Activated T-helper 2 cell treated with anti-CD3 and anti-CD28 coated beads, Interferon-gamma antibody, Interleukin-2, Interleukin-4, amounts not matched to agents 10 μg/mL and 5 μg/mL and 100 μg/mL, durations not matched to agents 14 hours and 24 hours and 36 hours (primary cell): ENCODE data around the gene DMRTA1. TPM values are rescaled to one million over a fixed set of nuclear protein-coding genes. Genes with fewer than 3 reads are reported as not detected.
"Not testable (repeated sequence)": the region's sequence is repeated elsewhere in the genome, so short reads cannot be mapped to it uniquely, and the experiment has no call there.

Source experiments
- DNase-seq: peaks from one replicate; pipeline ENCODE4 v3.0.0; 2021; ENCODE audit warnings: low spot score
- H3K27ac Mint-ChIP-seq: one replicate; pipeline ENCODE4 v1.8.0; 2021; ENCODE audit warnings: mixed read lengths
- H3K27me3 Mint-ChIP-seq: one replicate; pipeline ENCODE4 v1.8.0; 2021; ENCODE audit warnings: low read depth, mixed read lengths
- H3K36me3 Mint-ChIP-seq: one replicate; pipeline ENCODE4 v1.8.0; 2021; ENCODE audit warnings: low read depth, mixed read lengths
- H3K4me1 Mint-ChIP-seq: one replicate; pipeline ENCODE4 v1.8.0; 2021; ENCODE audit warnings: low read depth, mixed read lengths
- H3K4me3 Mint-ChIP-seq: one replicate; pipeline ENCODE4 v1.8.0; 2021; ENCODE audit warnings: low read depth, mild to moderate bottlenecking, moderate library complexity, mixed read lengths
- H3K9me3 Mint-ChIP-seq: one replicate; pipeline ENCODE4 v1.8.0; 2021; ENCODE audit warnings: mixed read lengths
- intact Hi-C: fragments of 100-400 bp; cut with micrococcal nuclease; formaldehyde crosslinking; loops from one replicate; pipeline ENCODE4 v1.15.1; 2023
- total RNA-seq: library from RNA; stranded (reverse); gene quantifications from 2 replicates; pipeline ENCODE4 v1.2.3, GENCODE V29; 2022

DMRTA1 gene
- not detected in 2 replicates for total RNA-seq

GRCh38 chr9:22446589-22446949 lies at the start of gene DMRTA1:
Gene DMRTA1, plus strand, starts transcription at chr9:22446824. Its CDS starts 242 bp downstream, at chr9:22447066.
- H3K9me3 Mint-ChIP-seq = no peaks in the 10 kb centered on the region
- H3K27ac Mint-ChIP-seq = no peak within 1 kb of the TSS
- DNase-seq = no peak
- H3K27me3 Mint-ChIP-seq = peaks cover 43% of the 10 kb centered on the region
- intact Hi-C loops = loop anchor here (5.0 kb wide), 1 partner anchor 479 kb away; no protein-coding TSS in a partner anchor
- peaks cover 8% of the 10 kb centered on the region for H3K4me1 Mint-ChIP-seq
- no peaks in the 10 kb centered on the region for H3K36me3 Mint-ChIP-seq
- H3K4me3 Mint-ChIP-seq = no peak within 1 kb of the TSS

DNA sequence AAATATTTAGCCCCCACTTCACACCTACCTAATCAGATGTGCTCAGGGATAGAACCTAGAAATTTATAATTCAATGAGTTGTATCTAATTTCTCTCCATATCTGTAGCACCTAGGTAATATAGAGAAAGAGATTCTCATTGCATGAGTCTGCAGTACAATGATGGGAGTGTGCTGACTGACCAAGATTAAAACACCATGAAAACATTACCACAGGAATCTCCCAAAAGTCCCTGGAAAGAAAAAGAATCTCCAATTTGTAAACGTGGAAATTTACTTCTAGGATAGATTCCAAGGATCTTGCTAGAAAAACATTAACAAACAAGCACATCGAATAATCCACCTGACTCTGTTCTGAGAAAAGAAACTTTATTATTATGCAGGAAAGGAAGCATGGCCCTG lies 45.0 kb upstream of the DMRTA1 start:
- H3K9me3 Mint-ChIP-seq = no peaks in the 10 kb centered on the region
- no peaks in the 10 kb centered on the region for H3K27me3 Mint-ChIP-seq
- H3K4me1 Mint-ChIP-seq = no peaks in the 10 kb centered on the region
- intact Hi-C loops = no loop called here
- no peaks in the 10 kb centered on the region for H3K36me3 Mint-ChIP-seq
- no peak overlapping the region for H3K4me3 Mint-ChIP-seq
- no peak overlapping the region for H3K27ac Mint-ChIP-seq
- DNase-seq = no peak

DNA sequence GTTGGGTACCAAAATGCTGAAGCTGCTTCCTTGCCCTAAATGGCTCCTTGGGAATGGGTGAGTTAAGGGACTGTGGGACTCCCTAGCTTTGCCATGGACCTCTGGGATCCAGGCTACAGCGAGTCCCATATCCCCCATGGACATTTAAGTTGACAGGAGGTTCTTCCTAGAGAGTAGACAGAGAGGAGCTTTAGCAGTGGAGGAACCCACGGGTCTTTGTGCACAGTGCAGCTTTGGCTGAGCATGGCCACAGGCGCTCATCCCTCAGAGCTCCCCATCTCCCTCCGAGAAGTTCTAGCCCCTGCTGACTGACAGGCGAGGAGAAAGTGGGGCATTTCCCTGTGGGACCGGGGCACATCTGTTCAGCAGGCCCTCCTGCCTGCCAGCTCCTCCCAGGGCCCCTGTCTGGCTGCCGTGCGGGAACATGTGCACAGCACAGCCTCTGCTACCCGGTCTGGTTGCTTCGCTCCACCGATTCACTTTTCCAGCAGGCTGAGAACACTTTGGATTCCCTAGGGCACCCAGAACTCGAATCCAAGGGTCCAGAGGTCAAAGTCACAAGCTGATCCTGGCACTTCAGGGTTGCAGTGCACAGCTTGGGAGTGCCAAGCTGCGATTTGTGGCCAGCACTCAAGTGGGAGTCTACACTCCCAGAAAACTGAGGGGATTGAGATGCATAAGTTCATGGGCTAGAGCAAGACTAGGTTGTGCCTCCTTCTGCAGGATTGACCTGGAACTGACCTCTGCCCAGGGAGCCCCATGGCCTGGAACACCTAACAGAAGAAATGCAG lies 40.6 kb upstream of the DMRTA1 start:
- DNase-seq = no peak
- Mint-ChIP-seq H3K36me3 (no peaks in the 10 kb centered on the region), H3K4me3 (no peak overlapping the region), H3K9me3 (no peaks in the 10 kb centered on the region), H3K27me3 (no peaks in the 10 kb centered on the region), H3K27ac (no peak overlapping the region), H3K4me1 (no peaks in the 10 kb centered on the region)
- intact Hi-C loops = no loop called here

DNA sequence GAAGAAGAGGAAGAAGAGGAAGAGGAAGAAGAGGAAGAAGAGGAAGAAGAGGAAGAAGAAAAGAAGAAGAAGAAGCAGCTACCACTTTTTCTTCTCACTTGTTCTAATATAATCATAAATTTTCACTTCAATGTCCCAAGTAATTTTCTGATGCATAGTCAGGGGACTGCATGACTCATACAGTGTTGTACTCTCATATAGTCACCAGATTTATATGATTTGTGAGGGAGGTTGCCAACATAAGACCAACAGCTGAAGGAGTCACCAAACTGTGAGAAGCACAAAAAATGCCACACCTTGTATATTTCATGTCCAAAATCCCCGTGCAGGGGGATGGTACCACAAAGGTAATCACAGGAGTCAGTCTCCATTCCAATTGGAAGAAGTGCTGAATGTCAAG lies 32.7 kb upstream of the DMRTA1 start:
- DNase-seq = no peak
- intact Hi-C loops = no loop called here
- Mint-ChIP-seq H3K4me3 (no peak overlapping the region), H3K27me3 (no peaks in the 10 kb centered on the region), H3K27ac (no peak overlapping the region), H3K9me3 (no peaks in the 10 kb centered on the region), H3K36me3 (no peaks in the 10 kb centered on the region), H3K4me1 (no peaks in the 10 kb centered on the region)

DNA sequence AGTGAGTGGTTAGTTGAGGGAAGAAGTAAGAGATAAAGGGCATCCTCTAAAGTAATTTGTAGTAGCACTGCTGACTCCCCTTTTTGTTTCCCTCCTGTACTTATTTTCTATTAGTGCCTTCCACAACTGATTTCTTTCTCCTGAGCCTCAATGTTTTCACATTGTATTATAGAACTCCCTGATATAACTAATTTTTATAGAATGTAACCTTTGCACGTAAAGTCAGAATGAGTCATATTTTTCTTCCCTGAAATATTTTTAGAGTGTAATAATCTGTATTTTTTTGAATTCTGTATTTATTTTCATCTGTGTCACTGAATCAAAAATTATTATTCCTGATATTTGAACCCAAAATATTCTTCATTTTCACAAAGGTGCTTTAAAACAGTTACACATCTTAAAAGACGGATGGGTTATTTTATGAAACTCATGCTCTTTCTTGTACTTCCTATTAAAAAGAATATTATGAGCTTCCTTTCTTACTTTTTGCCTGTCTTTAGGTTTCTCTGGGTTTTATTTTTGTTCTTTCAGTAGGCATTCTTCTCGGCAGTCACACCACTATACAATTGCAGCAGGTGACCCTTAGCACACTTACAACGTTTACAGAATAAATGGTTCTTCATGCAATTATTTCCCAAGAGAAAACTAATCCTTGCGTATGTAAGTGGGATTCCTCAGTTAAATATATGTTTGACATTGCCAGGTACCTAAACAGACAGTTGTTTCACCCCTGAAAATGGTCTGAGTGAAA lies 30.5 kb upstream of the DMRTA1 start:
- Mint-ChIP-seq H3K36me3 (no peaks in the 10 kb centered on the region), H3K27me3 (no peaks in the 10 kb centered on the region), H3K4me1 (no peaks in the 10 kb centered on the region), H3K4me3 (no peak overlapping the region), H3K9me3 (no peaks in the 10 kb centered on the region), H3K27ac (no peak overlapping the region)
- intact Hi-C loops = no loop called here
- no peak for DNase-seq

- Mint-ChIP-seq H3K9me3 (no peaks in the 10 kb centered on the region), H3K36me3 (no peaks in the 10 kb centered on the region), H3K27ac (no peak overlapping the region), H3K4me3 (no peak overlapping the region), H3K27me3 (no peaks in the 10 kb centered on the region), H3K4me1 (no peaks in the 10 kb centered on the region)
- intact Hi-C loops = no loop called here
- no peak for DNase-seq
Observed at GRCh38 chr9:22416692-22417060, 29.9 kb upstream of the DMRTA1 start.

DNA sequence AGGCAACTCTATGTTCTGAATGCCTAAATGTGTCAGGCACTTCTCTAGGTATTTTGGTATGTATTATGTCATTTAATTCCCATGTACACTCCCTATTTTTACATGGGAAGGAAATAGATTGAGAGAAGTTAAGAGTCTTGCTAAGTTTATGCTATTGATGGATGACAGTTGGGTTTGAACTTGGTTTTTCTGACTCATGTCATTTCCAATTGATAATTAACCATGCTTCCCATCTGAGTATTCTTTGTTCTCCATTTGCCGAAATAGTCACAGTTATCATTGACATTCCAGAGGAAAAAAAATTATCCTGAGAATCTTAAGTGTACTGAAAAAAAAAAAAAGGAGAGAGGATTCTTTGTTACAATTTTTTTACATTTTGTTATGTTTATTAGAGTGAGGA lies 23.1 kb upstream of the DMRTA1 start:
- intact Hi-C loops = no loop called here

DNA sequence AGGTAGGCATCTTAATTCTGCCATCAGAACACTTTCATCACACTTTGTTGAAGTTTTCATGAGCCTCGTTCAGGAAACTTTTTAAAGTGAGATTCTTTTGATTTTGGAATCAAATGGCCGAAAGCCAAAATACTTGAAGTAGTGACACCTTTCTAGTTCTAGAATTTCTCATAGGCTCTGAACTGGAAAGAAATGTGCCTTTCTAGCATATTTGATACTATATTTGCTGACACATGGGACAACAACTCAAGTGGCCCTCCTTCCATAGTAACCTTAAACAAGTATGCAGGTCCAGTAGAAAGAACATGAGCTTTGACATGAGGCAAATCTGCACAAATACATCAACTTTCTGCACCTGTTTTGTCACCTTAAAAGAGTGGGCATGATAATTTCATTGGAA lies 22.0 kb upstream of the DMRTA1 start:
- Mint-ChIP-seq H3K27me3 (no peaks in the 10 kb centered on the region), H3K4me1 (no peaks in the 10 kb centered on the region), H3K9me3 (no peaks in the 10 kb centered on the region), H3K36me3 (no peaks in the 10 kb centered on the region), H3K4me3 (no peak overlapping the region), H3K27ac (no peak overlapping the region)
- DNase-seq = no peak
- intact Hi-C loops = no loop called here

More for the DNA sequence above, 23.1 kb upstream of the DMRTA1 start:
- Mint-ChIP-seq H3K4me3 (no peak overlapping the region), H3K4me1 (no peaks in the 10 kb centered on the region), H3K36me3 (no peaks in the 10 kb centered on the region), H3K27me3 (no peaks in the 10 kb centered on the region), H3K27ac (no peak overlapping the region), H3K9me3 (no peaks in the 10 kb centered on the region)
- DNase-seq = no peak

DNA sequence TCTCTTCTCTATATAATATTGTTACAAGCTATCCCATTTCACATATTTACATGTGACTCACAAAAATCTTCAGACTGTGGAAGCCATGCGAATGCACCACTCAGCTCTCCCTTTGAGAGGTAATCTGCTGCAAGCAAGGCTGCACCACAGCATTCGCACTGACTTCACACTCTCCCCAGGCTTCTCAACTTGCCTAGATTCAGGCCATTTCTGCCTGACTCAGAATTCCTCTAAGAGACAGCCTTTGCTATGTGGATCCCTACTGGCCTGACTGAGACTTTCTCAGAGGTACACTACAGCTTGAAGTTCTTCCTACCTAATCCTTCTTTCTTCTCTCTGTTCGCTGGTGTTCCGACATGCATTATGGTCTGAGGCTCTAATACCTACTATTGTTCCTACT lies 21.1 kb upstream of the DMRTA1 start:
- Mint-ChIP-seq H3K27me3 (no peaks in the 10 kb centered on the region), H3K4me1 (no peaks in the 10 kb centered on the region), H3K9me3 (no peaks in the 10 kb centered on the region), H3K4me3 (no peak overlapping the region), H3K36me3 (no peaks in the 10 kb centered on the region), H3K27ac (no peak overlapping the region)
- no peak for DNase-seq
- intact Hi-C loops = no loop called here

GRCh38 chr9:22427226-22427880 lies 19.3 kb upstream of the DMRTA1 start:
- no peak overlapping the region for H3K4me3 Mint-ChIP-seq
- no peaks in the 10 kb centered on the region for H3K27me3 Mint-ChIP-seq
- no peaks in the 10 kb centered on the region for H3K36me3 Mint-ChIP-seq
- DNase-seq = no peak
- H3K27ac Mint-ChIP-seq = no peak overlapping the region
- H3K9me3 Mint-ChIP-seq = no peaks in the 10 kb centered on the region
- no peaks in the 10 kb centered on the region for H3K4me1 Mint-ChIP-seq
- intact Hi-C loops = no loop called here

DNA sequence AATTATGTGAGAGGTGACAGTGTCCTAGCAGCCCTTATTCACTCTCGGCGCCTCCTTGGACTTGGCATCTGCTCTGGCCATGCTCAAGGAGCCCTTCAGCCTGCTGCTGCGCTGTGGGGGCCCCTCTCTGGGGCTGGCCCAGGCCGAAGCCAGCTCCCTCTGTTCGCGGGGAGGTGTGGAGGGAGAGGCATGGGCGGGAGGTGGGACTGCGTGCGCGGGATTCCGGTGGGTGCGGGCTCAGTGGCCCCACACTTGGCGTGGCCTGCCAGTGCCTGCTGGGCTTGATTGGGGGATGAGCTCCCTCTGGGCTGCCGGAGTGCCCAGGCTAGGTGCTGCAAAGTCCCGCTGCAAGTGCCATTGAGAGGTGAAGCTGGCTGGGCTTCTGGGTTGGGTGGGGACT lies 12.9 kb upstream of the DMRTA1 start:
- Mint-ChIP-seq H3K27me3 (no peaks in the 10 kb centered on the region), H3K4me3 (no peak overlapping the region), H3K9me3 (no peaks in the 10 kb centered on the region), H3K4me1 (no peaks in the 10 kb centered on the region), H3K27ac (no peak overlapping the region), H3K36me3 (no peaks in the 10 kb centered on the region)
- DNase-seq = no peak
- intact Hi-C loops = no loop called here

DNA sequence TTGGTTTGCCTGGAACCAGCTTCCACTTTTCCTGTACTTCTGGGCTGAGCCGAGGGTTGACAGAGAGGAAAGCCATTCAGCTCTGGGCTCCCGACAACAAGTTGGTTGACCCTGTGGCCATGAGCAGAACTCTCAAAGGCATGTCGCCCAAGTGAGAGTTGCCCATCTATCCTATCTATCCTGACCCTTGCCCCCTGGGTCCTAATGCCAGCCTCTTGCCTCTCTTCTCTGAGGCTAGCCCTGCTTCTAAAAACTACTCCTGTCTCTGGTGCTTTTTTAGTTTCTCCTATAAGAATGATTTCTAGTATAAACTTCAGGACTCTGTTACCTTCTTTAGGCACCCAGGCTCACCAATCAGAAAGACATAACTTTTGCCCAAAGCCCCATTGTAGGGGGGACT lies 11.4 kb upstream of the DMRTA1 start:
- H3K9me3 Mint-ChIP-seq, H3K4me1 Mint-ChIP-seq, H3K4me3 Mint-ChIP-seq, intact Hi-C loops, H3K27ac Mint-ChIP-seq, DNase-seq, H3K36me3 Mint-ChIP-seq, H3K27me3 Mint-ChIP-seq: not testable (repeated sequence)

- H3K4me3 Mint-ChIP-seq, H3K9me3 Mint-ChIP-seq, intact Hi-C loops, H3K4me1 Mint-ChIP-seq, H3K27ac Mint-ChIP-seq, H3K27me3 Mint-ChIP-seq, DNase-seq, H3K36me3 Mint-ChIP-seq: not testable (repeated sequence)
Observed at GRCh38 chr9:22437461-22438067, 9.1 kb upstream of the DMRTA1 start.
